BJ (cell line): Measurements from ENCODE around the gene CALY. TPM values are rescaled to one million over a fixed set of nuclear protein-coding genes. Genes with fewer than 3 reads are reported as not detected.
A peak's percentile ranks its signal among the peaks of the same experiment; 100 is the strongest.

Experiments used
- CTCF ChIA-PET: fragments of 350-600 bp; formaldehyde crosslinking; extraction: SDS; loops from one replicate; lab custom pipeline; 2021; ENCODE audit warnings: antibody characterized with exemption, inconsistent platforms; lab: Yijun Ruan, JAX
- POLR2A ChIA-PET: fragments of 300-600 bp; sonication (Branson Sonifier 250); formaldehyde crosslinking; extraction: SDS; loops from one replicate; lab custom pipeline; 2021; ENCODE audit warnings: antibody characterized with exemption; lab: Charles Lee
- DNase-seq: peaks from one replicate; pipeline ENCODE4 v3.0.0-alpha.2; 2011; ENCODE audit warnings: low read depth
- H3K27me3 ChIP-seq: 2 replicates; pipeline ENCODE4 v1.6.0; 2011; ENCODE audit warnings: low read length; ENCODE audit not compliant: control insufficient read depth, insufficient read depth
- H3K36me3 ChIP-seq: 2 replicates; pipeline ENCODE4 v1.5.1; 2011; ENCODE audit warnings: low read length; ENCODE audit not compliant: control insufficient read depth, insufficient read depth
- H3K4me3 ChIP-seq: 2 replicates; pipeline ENCODE4 v1.5.1; 2011; ENCODE audit warnings: low read depth, mild to moderate bottlenecking, control low read depth, low read length
- CTCF ChIP-seq: IDR thresholded peaks from 2 replicates; pipeline ENCODE4 v1.5.1; 2011; ENCODE audit warnings: low read depth, mild to moderate bottlenecking, control low read depth, inconsistent platforms, low read length, moderate library complexity; ENCODE audit not compliant: insufficient read depth
- polyA plus RNA-seq: library from polyadenylated mRNA; depleted of rRNA; stranded (reverse); fragments of >200 nt; gene quantifications from 2 replicates; pipeline ENCODE4 v1.2.3, GENCODE V29; 2011

The CALY gene
- polyA plus RNA-seq, 1 experiment = 0.91 TPM

DNA sequence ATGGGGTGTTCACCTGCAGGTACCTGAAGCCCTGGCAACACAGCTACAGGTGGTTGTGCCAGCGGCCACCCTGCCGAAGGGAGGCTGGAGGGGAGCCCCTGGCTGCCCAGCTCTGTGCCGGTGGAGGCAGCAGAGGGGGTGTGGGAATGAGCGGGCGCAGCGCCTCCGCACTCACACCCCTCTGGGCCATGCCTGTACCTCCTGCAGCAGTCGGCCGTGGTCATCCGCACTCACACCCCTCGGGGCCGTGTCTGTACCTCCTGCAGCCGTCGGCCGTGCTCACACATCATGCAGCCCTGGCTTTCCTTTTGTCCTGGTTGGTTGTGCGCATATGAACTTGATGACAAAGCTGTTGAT is 26.3 kb downstream of the CALY start:
- H3K4me3 ChIP-seq = no peak overlapping the region
- POLR2A ChIA-PET = no interaction called here
- no peaks in the 10 kb centered on the region for H3K27me3 ChIP-seq
- no peak for DNase-seq
- CTCF ChIA-PET = interaction anchor here (0.6 to 1.0 kb wide), 3 partner anchors 9 to 263 kb away, joined by 3 read pairs; no protein-coding TSS in a partner anchor
- H3K36me3 ChIP-seq = peaks cover 19% of the 10 kb centered on the region
- TF ChIP-seq CTCF = no peak

DNA sequence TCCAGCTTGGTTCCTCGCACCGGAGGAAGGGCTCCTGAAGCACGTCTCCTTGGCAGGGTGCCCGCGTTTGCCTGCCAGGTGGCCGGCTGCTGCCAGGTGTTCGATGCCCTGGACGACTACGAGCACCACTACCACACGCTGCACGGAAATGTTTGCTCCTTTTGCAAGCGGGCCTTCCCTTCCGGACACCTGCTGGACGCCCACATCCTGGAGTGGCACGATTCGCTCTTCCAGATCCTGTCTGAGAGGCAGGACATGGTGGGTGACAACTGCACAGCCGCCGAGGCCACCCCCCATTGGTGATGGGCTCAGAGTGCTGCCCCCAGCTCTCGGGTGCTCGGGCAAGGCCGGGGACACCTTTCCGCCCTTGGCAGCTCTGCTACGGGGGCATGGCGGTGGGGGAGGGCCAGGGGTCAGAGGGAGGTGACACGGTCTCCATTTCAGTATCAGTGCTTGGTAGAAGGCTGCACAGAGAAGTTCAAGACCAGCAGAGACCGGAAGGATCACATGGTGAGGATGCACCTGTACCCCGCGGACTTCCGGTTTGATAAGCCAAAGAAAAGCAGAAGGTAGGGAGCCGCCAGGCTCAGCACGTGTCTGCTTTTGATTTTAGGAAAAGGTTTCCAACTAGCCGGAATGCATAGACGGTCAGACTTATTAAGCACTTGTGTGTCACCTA is 26.8 kb downstream of the CALY start:
- TF ChIP-seq CTCF = no peak
- CTCF ChIA-PET = interaction anchor here (0.6 to 1.0 kb wide), 3 partner anchors 9 to 263 kb away, joined by 3 read pairs; no protein-coding TSS in a partner anchor
- H3K4me3 ChIP-seq = no peak overlapping the region
- H3K27me3 ChIP-seq = no peaks in the 10 kb centered on the region
- POLR2A ChIA-PET = no interaction called here
- peaks cover 19% of the 10 kb centered on the region for H3K36me3 ChIP-seq
- no peak for DNase-seq

- Histone ChIP-seq H3K4me3 (peak overlapping the region; percentile 98), H3K27me3 (no peaks in the 10 kb centered on the region), H3K36me3 (peaks cover 19% of the 10 kb centered on the region)
- POLR2A ChIA-PET = no interaction called here
- TF ChIP-seq CTCF = no peak
- CTCF ChIA-PET = no interaction called here
- DNase-seq = peak; percentile 37
Observed at GRCh38 chr10:133309100-133309719, 27.5 kb downstream of the CALY start.

DNA sequence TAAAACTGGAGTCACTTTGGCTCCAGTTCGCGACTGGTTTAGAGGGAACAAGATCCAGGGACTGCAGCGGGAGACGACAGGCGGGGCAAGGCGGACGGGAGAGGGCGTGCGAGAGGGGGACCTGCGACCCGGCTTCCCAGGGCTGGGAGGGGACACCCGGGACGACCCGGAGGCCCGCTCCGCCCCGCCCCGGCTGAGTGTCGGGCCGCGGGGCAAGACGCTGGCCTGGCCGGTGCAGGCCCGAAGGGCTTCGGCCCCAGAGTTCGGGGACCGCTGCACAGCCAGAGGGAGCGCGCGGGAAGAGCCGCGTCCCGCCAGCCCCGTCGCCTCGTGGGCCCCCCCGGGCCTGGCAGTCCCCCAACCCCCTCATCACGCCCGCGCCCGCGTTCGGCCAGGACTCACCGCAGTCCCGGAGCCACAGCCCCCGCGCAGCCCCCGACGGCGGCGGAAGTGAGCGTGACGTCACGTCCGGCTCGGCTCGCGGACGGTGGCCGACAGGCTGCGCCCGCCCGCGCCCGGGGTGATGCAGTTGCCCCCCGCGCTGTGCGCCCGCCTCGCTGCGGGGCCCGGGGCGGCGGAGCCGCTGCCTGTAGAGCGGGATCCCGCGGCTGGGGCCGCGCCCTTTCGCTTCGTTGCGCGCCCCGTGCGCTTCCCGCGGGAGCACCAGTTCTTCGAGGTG is 28.1 kb downstream of the CALY start, which contains the start of the genes TUBGCP2 and ZNF511:
Gene TUBGCP2, minus strand, starts transcription at position 452 of the 679 bp plus-strand sequence. CDS start 5,931 bp downstream, outside the sequence.
Gene ZNF511, plus strand, starts transcription at position 494 of the 679 bp plus-strand sequence. Its CDS starts 30 bp downstream, at position 524.
- no peak for DNase-seq
- H3K4me3 ChIP-seq = peak within 1 kb of the TSS; percentile 98
- H3K36me3 ChIP-seq = peaks cover 19% of the 10 kb centered on the region
- no peaks in the 10 kb centered on the region for H3K27me3 ChIP-seq
- peak; percentile 34; the same call in 1 of the 2 replicates for TF ChIP-seq CTCF
- POLR2A ChIA-PET = no interaction called here
- CTCF ChIA-PET = interaction anchor here (0.6 to 2.5 kb wide), 7 partner anchors 16 to 51 kb away, joined by 3 to 8 read pairs (median 6); no protein-coding TSS in a partner anchor
